SU-DHL-6 (cell line): ENCODE results near the gene CASD1.

Experiments used
- H2AFZ ChIP-seq: fragments of 200-600 bp; sonication (generic); 2 replicates; pipeline ENCODE4 v1.6.1; 2014; ENCODE audit warnings: low read depth, mild to moderate bottlenecking, moderate library complexity, mixed read lengths, antibody characterized with exemption, low read length; ENCODE audit not compliant: severe bottlenecking
- H3F3A ChIP-seq: fragments of 200-600 bp; shearing (Covaris generic); 2 replicates; pipeline ENCODE4 v1.6.0; 2016; ENCODE audit warnings: antibody characterized with exemption, mild to moderate bottlenecking; ENCODE audit not compliant: insufficient read depth
- H3K27ac ChIP-seq: fragments of 200-600 bp; sonication (generic); 2 replicates; pipeline ENCODE4 v1.5.1; 2016; ENCODE audit warnings: low read depth, mild to moderate bottlenecking, low read length, moderate library complexity, mixed read lengths
- H3K27me3 ChIP-seq: fragments of 200-600 bp; sonication (generic), shearing (Covaris generic); 2 replicates; pipeline ENCODE4 v1.6.0; 2014; ENCODE audit warnings: mild to moderate bottlenecking, low read length
- H3K36me3 ChIP-seq: fragments of 200-600 bp; sonication (generic); 2 replicates; pipeline ENCODE4 v1.6.1; 2014; ENCODE audit warnings: mild to moderate bottlenecking, low read length, mixed read lengths
- H3K4me2 ChIP-seq: fragments of 300-600, 200-600 bp; shearing (Covaris generic), sonication (generic); 2 replicates; pipeline ENCODE4 v1.6.0; 2014; ENCODE audit warnings: low read length, low read depth, mild to moderate bottlenecking; ENCODE audit not compliant: poor library complexity, severe bottlenecking
- H3K4me3 ChIP-seq: fragments of 200-600 bp; sonication (generic); 2 replicates; pipeline ENCODE4 v1.5.1; 2014; ENCODE audit warnings: antibody characterized with exemption, low read length, mild to moderate bottlenecking, mixed read lengths; ENCODE audit not compliant: insufficient read depth, poor library complexity, severe bottlenecking
- H3K79me2 ChIP-seq: fragments of 200-600 bp; sonication (generic); 2 replicates; pipeline ENCODE4 v1.6.1; 2014; ENCODE audit warnings: mild to moderate bottlenecking, low read length, moderate library complexity; ENCODE audit not compliant: insufficient read depth
- H3K9ac ChIP-seq: fragments of 200-600 bp; sonication (generic); 2 replicates; pipeline ENCODE4 v1.7.0; 2014; ENCODE audit warnings: mild to moderate bottlenecking, low read length
- H3K9me2 ChIP-seq: fragments of 200-600 bp; sonication (generic); replicated peaks from 2 replicates; pipeline ENCODE4 v1.6.1; 2014; ENCODE audit warnings: low read length; ENCODE audit not compliant: insufficient read depth
- H3K9me3 ChIP-seq: fragments of 200-600 bp; sonication (generic); 2 replicates; pipeline ENCODE4 v1.6.1; 2014; ENCODE audit warnings: low read length, mixed read lengths; ENCODE audit not compliant: insufficient read depth
- H4K20me1 ChIP-seq: fragments of 200-600 bp; sonication (generic); 2 replicates; pipeline ENCODE4 v1.6.1; 2014; ENCODE audit warnings: low read depth, mild to moderate bottlenecking, antibody characterized with exemption, low read length, moderate library complexity, mixed read lengths
- EZH2phosphoT487 ChIP-seq: fragments of 200-600 bp; sonication (generic), shearing (Covaris generic); conservative IDR thresholded peaks from 2 replicates; pipeline ENCODE4 v1.6.1; 2018; ENCODE audit warnings: mild to moderate bottlenecking, antibody characterized with exemption, low read length, moderate library complexity, mixed read lengths
- TF ChIP-seq, protein P1 (sequence below): fragments of 200-600 bp; sonication (generic); IDR thresholded peaks from one replicate; pipeline ENCODE4 v1.5.1; 2017; ENCODE audit warnings: antibody characterized with exemption, mild to moderate bottlenecking, low read length, moderate library complexity; ENCODE audit not compliant: insufficient read depth, poor library complexity, severe bottlenecking

The CASD1 gene

DNA sequence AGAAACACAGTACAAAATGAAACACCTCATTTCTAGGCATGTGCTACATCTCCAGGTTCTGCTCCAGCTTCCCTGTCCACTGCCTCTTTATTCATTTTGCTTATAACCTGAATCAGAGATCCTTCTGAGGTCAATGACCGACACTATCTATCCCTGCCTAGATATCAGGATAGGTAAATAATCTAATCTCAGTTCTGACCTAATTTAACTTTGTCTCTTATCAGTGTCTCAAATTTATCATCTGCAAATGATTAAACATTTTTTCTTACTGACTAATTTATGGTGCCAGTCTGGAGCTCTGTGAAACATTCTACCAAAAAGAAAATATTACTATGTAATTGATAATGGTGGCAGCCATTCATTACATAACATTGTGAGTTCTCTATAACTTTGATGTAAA lies 85.3 kb downstream of the CASD1 start:
- H4K20me1 ChIP-seq: no peaks in the 10 kb centered on the region
- H3K9ac ChIP-seq: no peak overlapping the region
- no peaks in the 10 kb centered on the region for H3K27me3 ChIP-seq
- H3F3A ChIP-seq: no peaks in the 10 kb centered on the region
- no peaks in the 10 kb centered on the region for H3K9me3 ChIP-seq
- peaks cover 8% of the 10 kb centered on the region; the same call in 1 of the 2 replicates for H3K36me3 ChIP-seq
- H3K9me2 ChIP-seq: no peaks in the 10 kb centered on the region
- no peak overlapping the region for H3K4me3 ChIP-seq
- no peak overlapping the region for H3K27ac ChIP-seq
- H2AFZ ChIP-seq: no peak overlapping the region
- no peak overlapping the region for H3K4me2 ChIP-seq
- H3K79me2 ChIP-seq: no peaks in the 10 kb centered on the region
- no peak for TF ChIP-seq EZH2phosphoT487
- TF ChIP-seq, protein P1, sequence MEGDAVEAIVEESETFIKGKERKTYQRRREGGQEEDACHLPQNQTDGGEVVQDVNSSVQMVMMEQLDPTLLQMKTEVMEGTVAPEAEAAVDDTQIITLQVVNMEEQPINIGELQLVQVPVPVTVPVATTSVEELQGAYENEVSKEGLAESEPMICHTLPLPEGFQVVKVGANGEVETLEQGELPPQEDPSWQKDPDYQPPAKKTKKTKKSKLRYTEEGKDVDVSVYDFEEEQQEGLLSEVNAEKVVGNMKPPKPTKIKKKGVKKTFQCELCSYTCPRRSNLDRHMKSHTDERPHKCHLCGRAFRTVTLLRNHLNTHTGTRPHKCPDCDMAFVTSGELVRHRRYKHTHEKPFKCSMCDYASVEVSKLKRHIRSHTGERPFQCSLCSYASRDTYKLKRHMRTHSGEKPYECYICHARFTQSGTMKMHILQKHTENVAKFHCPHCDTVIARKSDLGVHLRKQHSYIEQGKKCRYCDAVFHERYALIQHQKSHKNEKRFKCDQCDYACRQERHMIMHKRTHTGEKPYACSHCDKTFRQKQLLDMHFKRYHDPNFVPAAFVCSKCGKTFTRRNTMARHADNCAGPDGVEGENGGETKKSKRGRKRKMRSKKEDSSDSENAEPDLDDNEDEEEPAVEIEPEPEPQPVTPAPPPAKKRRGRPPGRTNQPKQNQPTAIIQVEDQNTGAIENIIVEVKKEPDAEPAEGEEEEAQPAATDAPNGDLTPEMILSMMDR: no peak

DNA sequence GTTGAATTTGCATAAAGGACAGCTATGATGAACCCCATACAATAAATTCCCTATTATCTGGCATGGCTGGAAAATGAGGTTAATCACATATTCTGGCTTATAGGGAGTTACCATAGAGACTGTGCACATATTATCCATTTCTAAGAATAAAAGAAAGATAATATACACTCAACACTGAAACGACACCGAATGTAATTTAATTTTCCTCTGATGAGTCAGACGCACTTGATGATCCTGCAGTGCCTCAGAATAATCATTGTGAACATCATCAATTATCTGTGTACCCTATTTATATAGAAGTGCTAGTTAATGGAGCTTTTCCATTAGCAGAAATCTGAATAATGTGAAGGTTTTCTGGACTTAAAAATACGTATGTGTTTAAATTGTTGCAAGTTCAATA lies 86.1 kb downstream of the CASD1 start:
- Histone ChIP-seq H3K79me2 (no peaks in the 10 kb centered on the region), H4K20me1 (no peaks in the 10 kb centered on the region), H3K27ac (no peak overlapping the region), H3K9me2 (no peaks in the 10 kb centered on the region), H3K9ac (no peak overlapping the region), H2AFZ (no peak overlapping the region), H3K9me3 (no peaks in the 10 kb centered on the region), H3F3A (no peaks in the 10 kb centered on the region), H3K4me2 (no peak overlapping the region), H3K36me3 (peaks cover 8% of the 10 kb centered on the region; the same call in 1 of the 2 replicates), H3K27me3 (no peaks in the 10 kb centered on the region), H3K4me3 (no peak overlapping the region)
- TF ChIP-seq, protein P1: no peak
- no peak for TF ChIP-seq EZH2phosphoT487

DNA sequence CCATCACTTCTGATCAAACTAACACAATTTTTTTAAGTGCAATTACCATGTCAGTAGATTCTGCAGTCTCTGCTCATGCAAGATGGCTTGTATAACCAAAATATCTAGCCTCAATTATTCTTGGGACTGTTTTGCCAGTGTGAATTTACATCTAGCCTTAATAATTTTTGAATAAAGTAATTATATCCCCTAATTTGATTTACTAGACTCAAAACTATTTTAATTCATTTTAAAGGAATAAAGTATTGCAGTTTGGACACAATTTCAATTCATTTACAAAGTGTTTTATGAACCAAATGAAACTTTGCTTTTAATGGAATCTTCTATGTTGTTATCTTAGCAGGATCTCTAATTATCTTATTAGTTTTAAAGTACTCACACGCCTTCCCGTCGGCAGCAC lies 90.7 kb downstream of the CASD1 start:
- no peak overlapping the region for H2AFZ ChIP-seq
- H3K79me2 ChIP-seq: no peaks in the 10 kb centered on the region
- TF ChIP-seq, protein P1: no peak
- TF ChIP-seq EZH2phosphoT487: no peak
- no peaks in the 10 kb centered on the region for H3K9me2 ChIP-seq
- no peak overlapping the region for H3K9ac ChIP-seq
- no peak overlapping the region for H3K4me3 ChIP-seq
- no peak overlapping the region for H3K4me2 ChIP-seq
- no peaks in the 10 kb centered on the region for H3K27me3 ChIP-seq
- peaks cover 5% of the 10 kb centered on the region; the same call in 1 of the 2 replicates for H3K36me3 ChIP-seq
- H4K20me1 ChIP-seq: no peaks in the 10 kb centered on the region
- H3K27ac ChIP-seq: no peak overlapping the region
- no peaks in the 10 kb centered on the region for H3K9me3 ChIP-seq
- no peaks in the 10 kb centered on the region for H3F3A ChIP-seq
